Measurements from ENCODE around the gene RNF213.

DNA sequence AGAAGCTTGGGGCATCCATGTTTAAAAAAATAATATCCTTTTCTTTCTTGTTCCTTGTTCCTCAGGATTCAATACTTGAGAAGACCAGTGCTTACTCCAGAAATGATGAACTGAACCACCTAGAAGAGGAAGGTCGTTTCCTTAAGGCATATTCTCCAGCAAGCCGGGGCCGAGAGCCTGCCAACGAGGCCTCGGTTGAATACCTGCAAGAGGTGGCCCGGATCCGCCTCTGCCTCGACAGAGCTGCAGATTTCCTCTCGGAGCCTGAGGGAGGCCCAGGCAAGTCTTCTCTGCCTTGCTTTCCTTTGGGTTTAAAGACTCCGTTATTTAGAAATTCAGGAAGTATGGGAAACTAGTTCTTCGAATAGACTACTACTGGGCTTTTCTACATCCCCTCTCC, 111.8 kb downstream of the RNF213 start:
- TF ChIP-seq, protein P1, sequence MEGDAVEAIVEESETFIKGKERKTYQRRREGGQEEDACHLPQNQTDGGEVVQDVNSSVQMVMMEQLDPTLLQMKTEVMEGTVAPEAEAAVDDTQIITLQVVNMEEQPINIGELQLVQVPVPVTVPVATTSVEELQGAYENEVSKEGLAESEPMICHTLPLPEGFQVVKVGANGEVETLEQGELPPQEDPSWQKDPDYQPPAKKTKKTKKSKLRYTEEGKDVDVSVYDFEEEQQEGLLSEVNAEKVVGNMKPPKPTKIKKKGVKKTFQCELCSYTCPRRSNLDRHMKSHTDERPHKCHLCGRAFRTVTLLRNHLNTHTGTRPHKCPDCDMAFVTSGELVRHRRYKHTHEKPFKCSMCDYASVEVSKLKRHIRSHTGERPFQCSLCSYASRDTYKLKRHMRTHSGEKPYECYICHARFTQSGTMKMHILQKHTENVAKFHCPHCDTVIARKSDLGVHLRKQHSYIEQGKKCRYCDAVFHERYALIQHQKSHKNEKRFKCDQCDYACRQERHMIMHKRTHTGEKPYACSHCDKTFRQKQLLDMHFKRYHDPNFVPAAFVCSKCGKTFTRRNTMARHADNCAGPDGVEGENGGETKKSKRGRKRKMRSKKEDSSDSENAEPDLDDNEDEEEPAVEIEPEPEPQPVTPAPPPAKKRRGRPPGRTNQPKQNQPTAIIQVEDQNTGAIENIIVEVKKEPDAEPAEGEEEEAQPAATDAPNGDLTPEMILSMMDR (IDR thresholded peaks at IDR 0.05) = no peak
- no peak for TF ChIP-seq POLR2A (IDR thresholded peaks at IDR 0.05)
